D721Med (cell line): ENCODE measurements around the gene CNTNAP2.

Source experiments
- DNase-seq: peaks from one replicate; pipeline ENCODE4 v3.0.0; 2011; ENCODE audit warnings: low spot score; ENCODE audit not compliant: insufficient read length
- FAIRE-seq: peaks from 2 replicates; lab custom pipeline; 2011; peaks lifted over from hg19 to GRCh38; lab: Jason Lieb, UNC
- TF ChIP-seq, protein P1 (sequence below): IDR thresholded peaks from 2 replicates; pipeline ENCODE4 v1.5.1; 2012; ENCODE audit warnings: mild to moderate bottlenecking, control low read depth; ENCODE audit not compliant: insufficient read depth; ENCODE audit errors: missing control alignments

Gene CNTNAP2

DNA sequence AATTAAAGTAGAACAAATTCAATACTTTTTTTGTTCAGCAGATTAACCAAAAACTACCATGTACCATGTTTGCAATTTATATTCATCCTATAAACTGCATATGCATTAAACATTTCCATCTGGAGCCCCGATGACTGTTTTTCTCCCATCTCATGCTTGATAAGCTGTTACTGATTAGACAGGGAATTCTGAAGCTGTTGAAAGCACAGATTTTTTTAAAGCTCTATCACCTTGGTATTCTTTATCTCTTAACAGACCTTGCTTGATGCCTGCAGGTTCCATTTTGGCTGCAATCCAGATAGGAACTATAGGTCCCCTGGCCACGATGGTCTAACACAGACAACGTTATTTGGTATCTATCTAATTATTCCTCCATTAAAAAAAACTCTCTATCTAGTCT, 961.7 kb downstream of the CNTNAP2 start:
- DNase-seq (no peak), FAIRE-seq (no peak)
- TF ChIP-seq, protein P1, sequence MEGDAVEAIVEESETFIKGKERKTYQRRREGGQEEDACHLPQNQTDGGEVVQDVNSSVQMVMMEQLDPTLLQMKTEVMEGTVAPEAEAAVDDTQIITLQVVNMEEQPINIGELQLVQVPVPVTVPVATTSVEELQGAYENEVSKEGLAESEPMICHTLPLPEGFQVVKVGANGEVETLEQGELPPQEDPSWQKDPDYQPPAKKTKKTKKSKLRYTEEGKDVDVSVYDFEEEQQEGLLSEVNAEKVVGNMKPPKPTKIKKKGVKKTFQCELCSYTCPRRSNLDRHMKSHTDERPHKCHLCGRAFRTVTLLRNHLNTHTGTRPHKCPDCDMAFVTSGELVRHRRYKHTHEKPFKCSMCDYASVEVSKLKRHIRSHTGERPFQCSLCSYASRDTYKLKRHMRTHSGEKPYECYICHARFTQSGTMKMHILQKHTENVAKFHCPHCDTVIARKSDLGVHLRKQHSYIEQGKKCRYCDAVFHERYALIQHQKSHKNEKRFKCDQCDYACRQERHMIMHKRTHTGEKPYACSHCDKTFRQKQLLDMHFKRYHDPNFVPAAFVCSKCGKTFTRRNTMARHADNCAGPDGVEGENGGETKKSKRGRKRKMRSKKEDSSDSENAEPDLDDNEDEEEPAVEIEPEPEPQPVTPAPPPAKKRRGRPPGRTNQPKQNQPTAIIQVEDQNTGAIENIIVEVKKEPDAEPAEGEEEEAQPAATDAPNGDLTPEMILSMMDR = no peak

- DNase-seq = no peak
- TF ChIP-seq, protein P1 = peak; percentile 13
- FAIRE-seq = no peak
These were observed 962.5 kb downstream of the CNTNAP2 start for GRCh38 chr7:147079083-147079482.

GRCh38 chr7:147079921-147080420, 963.4 kb downstream of the CNTNAP2 start:
- FAIRE-seq (peak; percentile 69), DNase-seq (no peak)
- TF ChIP-seq, protein P1 = no peak

DNA sequence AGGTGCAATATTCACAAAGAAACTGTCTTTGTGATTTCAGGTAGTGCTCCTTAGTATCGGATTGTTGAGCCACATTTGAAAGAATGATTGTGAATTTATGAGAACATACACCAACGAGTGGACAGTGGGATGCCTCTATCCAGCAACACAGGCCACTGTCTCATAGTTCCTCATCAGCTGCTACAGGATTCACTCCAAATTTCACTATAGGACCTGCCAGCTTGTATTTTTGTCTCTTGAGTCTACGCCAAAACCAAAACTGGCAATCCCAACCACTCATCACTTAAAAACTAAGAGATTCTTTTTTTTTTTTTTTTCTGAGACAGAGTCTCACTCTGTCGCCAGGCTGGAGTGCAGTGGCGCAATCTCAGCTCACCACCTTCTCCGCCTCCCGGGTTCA, 964.5 kb downstream of the CNTNAP2 start:
- TF ChIP-seq, protein P1 = no peak
- DNase-seq = no peak
- FAIRE-seq = no peak

- FAIRE-seq (no peak), DNase-seq (no peak)
- TF ChIP-seq, protein P1 = no peak
These were observed 972.5 kb downstream of the CNTNAP2 start for GRCh38 chr7:147089051-147089461.

DNA sequence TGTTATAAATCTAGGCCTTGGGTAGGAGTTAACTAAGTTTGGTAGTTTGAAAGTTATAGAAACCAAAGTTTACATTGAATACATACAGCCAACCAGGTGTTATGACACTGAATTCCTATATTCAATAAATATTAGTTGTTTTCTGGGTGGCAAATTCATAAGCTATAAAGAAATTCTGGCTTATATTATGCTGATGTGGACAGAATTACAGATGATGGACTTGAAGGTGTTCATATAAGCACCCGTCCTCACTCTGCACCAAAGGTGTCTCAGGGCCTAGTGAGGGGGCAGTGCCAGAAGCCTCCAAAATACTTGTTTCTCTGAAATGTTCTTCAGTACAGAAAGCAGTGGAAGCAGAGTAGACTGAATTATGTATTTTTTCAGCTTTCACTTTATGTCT, 973.0 kb downstream of the CNTNAP2 start:
- TF ChIP-seq, protein P1 = no peak
- FAIRE-seq (no peak), DNase-seq (no peak)

DNA sequence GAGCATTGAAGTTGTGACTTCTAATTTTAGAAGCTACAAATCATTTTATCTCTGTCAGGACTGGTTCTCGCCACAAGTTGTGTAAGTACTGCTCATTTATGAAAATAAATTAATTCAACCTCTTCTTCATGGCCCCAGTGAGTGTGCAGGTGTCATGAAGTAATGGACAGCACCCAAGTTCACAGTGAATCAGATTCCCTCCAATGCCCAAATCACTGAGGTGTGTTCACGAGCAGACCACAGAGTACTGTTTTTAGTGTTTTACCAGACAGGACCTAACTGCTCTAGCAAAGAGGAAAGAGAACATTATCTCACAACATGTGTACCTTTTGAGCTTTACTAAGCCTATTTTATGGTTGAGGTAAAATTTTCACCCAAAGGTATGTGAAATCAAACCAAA, 980.0 kb downstream of the CNTNAP2 start:
- TF ChIP-seq, protein P1 = no peak
- DNase-seq = no peak
- FAIRE-seq = no peak
